ENCODE results near the gene AOC2. TPM values are rescaled to one million over a fixed set of nuclear protein-coding genes. Genes with fewer than 3 reads are reported as not detected.
A peak's percentile ranks its signal among the peaks of the same experiment; 100 is the strongest.

Gene AOC2
- total and polyA plus RNA-seq, 2 of the 13 experiments (the other 11 are each of a cell fraction or from before 2014, with no cell fraction given): 1.2 to 3.3 TPM

DNA sequence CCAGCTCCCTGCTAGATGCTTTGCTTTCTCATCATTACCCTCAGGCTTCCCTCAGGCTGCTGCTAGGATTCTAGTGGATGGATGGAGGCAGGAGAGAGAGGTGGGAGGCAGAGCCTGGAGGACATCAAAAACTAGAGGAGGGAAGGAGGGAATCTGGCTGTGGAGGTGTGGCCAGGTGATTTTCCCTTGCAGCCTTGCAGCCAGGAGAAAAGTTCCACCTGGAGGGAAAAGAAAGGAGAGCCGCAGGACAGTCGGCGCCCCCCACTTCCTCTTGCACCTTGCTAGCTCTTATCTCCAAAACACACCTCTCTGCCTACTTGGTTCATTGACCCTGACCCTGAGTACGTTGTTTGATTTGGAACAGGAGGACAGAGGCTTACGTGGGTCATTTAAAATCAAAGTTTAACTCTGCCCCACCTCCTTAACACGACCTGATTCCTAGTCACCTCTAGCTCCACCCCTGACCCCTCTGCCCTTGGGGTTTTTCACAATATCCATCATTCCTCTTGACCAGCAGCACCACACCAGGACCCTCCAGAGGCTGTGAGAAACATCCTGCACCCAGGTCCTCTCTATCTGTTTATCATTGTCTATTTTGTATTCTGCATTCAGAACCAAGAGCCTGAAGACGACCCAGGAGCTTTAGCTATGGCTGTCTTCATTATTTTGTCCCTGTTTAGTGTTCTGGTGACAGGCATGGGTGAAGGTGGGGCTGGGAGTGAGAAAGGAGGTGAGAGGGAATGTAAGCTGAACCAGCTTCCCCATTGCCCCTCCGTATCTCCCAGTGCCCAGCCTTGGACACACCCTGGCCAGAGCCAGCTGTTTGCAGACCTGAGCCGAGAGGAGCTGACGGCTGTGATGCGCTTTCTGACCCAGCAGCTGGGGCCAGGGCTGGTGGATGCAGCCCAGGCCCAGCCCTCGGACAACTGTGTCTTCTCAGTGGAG lies 22.5 kb downstream of the AOC2 start (continued):
- peak; percentile 94 for TF ChIP-seq ZNF710 (CRISPR knock-in tag; IDR thresholded peaks at IDR 0.05; ENCODE audit: borderline replicate concordance)
- peak; percentile 18 for TF ChIP-seq SKI (IDR thresholded peaks at IDR 0.05; ENCODE audit: partially characterized antibody)
- TF ChIP-seq ZNF543 (CRISPR knock-in tag; IDR thresholded peaks at IDR 0.05): peak; percentile 83
- TF ChIP-seq ZNF775 (CRISPR knock-in tag; IDR thresholded peaks at IDR 0.05; ENCODE audit: borderline replicate concordance): no peak
- TF ChIP-seq NFAT5 (CRISPR knock-in tag; IDR thresholded peaks at IDR 0.05): 0 out of 2 replicates have a peak, but pooled peaks have one; percentile 10
- TF ChIP-seq KLF6 (CRISPR knock-in tag; IDR thresholded peaks at IDR 0.05): no peak
- peak; percentile 81 for TF ChIP-seq NFIC (IDR thresholded peaks at IDR 0.05; ENCODE audit: low read length)
- no peak for TF ChIP-seq ZBTB49 (CRISPR knock-in tag; IDR thresholded peaks at IDR 0.05; ENCODE audit: borderline replicate concordance)
- TF ChIP-seq SRSF1 (optimal IDR thresholded peaks at IDR 0.05; ENCODE audit: low read depth, low read length): no peak
- TF ChIP-seq CSRNP2 (CRISPR knock-in tag; conservative IDR thresholded peaks at IDR 0.05; ENCODE audit: low read depth): no peak
- no peak for TF ChIP-seq ZNF879 (CRISPR knock-in tag; IDR thresholded peaks at IDR 0.05)
- TF ChIP-seq MAFK (conservative IDR thresholded peaks at IDR 0.05 in 1 of 2, IDR thresholded peaks at IDR 0.05 in 1 of 2; ENCODE audit: low read length in 2 of 2): no peak
- no peak; the same call in none of the 2 replicates for TF ChIP-seq ZFP91 (CRISPR knock-in tag; IDR thresholded peaks at IDR 0.05; ENCODE audit: borderline replicate concordance)
- peak; percentile 87; the same call in 1 of the 2 replicates for TF ChIP-seq GATA4 (IDR thresholded peaks at IDR 0.05; ENCODE audit: borderline replicate concordance, low read depth)

All from HepG2 (cell line).